Measurements from ENCODE around the gene GAS2L3.

DNA sequence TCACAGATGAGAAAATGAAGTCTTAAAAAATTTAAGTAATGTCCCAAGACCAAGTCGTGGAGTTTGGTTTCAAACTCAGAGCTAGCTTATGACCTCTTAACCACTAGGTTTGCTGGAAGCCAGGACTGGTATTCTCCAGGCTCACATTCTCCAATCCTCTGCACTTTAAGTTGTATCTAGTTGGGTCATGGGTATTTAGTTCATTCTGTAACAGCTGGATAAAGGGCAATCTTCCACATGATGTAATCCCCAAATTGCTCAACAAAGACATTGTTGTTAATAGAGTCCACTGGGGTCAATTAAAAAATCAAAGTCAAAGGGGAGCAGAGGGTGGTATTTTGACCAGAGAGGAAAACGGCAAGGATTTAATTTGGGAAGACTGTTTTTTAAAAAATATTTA, 17.8 kb upstream of the GAS2L3 start:
- no peak for TF ChIP-seq FOXA1 (IDR thresholded peaks at IDR 0.05)
- TF ChIP-seq TARDBP (IDR thresholded peaks at IDR 0.05): no peak
- no peak for TF ChIP-seq FOXM1 (IDR thresholded peaks at IDR 0.05; ENCODE audit: borderline replicate concordance)
- no peak for TF ChIP-seq LEF1 (IDR thresholded peaks at IDR 0.05; ENCODE audit: borderline replicate concordance)
- TF ChIP-seq BHLHE40 (IDR thresholded peaks at IDR 0.05; ENCODE audit: borderline replicate concordance): no peak
- no peak for TF ChIP-seq HDGF (IDR thresholded peaks at IDR 0.05; ENCODE audit: borderline replicate concordance)
- TF ChIP-seq SP1 (IDR thresholded peaks at IDR 0.05): no peak

Measured in HEK293T (cell line).